GM12891 (cell line): ENCODE data around the gene FN3KRP.

Source experiments
- PAX5 ChIP-seq: IDR thresholded peaks from 2 replicates; pipeline ENCODE4 v1.6.1; 2011; ENCODE audit warnings: low read length, moderate library complexity, mild to moderate bottlenecking; ENCODE audit not compliant: insufficient read depth, severe bottlenecking
- POLR2A ChIP-seq: IDR thresholded peaks from 2 replicates; pipeline ENCODE4 v1.6.1; 2011; ENCODE audit warnings: low read depth, low read length, control low read depth

GRCh38 chr17:82668631-82669099 lies 47.8 kb upstream of the FN3KRP start:
- TF ChIP-seq PAX5 (peak; percentile 20), POLR2A (no peak)
